Activated CD8-positive, alpha-beta memory T cell treated with anti-CD3 and anti-CD28 coated beads for 4 hours (primary cell): ENCODE measurements around the gene PRKN.

ENCODE experiments used
- DNase-seq, 2 donors: peaks; one replicate each; pipeline ENCODE4 v3.0.0-alpha.2; 2020; ENCODE audit warnings: low read depth in 2 of 2

The PRKN gene

DNA sequence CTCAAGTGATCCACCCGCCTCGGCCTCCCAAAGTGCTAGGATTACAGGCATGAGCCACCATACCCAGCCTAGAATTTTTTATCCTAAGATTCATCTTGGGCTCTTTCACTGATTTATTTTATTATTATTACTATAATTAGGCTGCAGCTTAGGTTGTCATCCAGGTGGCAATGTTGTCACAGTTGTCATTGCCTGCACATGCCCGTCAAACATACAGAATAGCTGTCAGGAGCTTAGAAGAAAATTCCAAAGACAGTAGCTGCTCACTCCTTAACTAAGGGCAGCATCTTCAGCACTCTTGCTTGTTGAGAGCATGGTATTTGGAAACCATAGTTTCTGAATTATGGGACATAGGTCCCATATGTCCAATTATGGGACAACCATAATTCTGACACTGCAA lies 1118.8 kb downstream of the PRKN start:
- DNase-seq, result no peak

- DNase-seq, result no peak
Observed at GRCh38 chr6:161607696-161608297, 1119.8 kb downstream of the PRKN start.

DNA sequence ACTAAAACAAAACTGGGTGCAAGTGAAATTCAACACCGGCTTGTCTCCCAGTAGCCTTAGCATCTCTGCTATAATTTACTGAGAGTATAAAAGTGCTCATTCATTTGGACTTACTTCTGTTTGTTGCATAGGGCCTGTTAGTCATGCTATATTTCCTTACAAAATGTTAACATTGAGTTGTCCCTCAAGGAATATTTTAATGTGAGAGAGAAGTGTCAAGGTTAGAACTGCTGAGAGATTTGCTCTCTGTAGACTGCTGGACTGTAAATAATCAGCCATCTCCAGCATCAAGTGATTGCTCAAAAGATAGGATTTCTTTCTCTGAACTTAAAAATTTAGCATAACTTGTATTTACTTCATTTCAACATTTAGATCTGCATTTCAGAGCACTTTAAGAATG lies 1125.2 kb downstream of the PRKN start:
- no peak for DNase-seq

DNA sequence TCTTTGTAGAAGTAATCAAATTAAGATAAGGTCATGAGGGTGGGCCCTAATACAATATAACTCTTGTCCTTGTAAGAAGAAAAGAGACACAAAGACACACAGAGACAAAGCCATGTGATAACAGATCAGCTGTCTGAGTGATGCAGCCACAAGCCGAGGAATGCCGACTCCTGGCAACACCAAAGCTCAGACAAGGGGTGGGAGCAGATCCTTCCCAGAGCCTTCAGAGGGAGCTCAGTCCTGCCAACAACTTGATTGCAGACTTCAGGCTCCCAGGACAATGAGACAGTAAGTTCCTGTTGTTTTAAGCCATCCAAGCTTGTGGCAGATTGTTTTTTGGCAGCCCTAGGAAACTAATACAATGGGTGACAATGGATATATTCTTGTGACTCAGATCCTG lies 1128.7 kb downstream of the PRKN start:
- no peak for DNase-seq

DNA sequence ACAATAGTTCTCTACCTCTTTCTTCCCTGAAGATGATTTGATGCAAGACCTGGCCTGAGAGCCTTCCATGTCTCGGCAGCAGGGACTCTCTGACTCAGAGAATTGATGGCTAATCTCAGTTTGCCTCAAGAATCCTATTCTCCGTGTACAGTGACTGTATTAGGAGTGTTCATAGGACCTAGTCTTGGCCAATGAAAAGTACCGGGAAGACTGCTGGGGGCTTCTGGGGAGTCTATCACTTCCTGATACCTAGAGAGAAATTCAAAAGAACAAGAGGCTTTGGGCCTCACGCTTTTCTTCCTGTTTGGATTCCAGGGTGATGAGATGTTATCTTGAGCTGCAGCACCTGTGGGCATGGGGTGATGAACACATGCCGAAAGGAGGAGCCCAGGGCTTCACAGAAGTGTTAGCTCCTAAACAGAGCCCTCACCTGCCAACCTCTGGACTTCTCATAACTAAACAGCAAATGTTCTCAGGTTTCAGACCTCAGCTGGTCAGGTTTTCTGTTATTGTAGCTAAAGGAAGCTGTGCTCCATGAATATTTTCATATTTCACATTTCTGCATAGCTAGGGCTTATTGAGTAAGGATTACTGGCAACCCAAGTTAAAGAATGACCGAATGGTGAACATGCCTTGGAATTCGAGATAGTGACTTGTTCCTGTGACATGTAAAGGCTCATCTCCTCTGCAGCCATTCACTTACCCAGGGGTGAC lies 1130.6 kb downstream of the PRKN start:
- DNase-seq, result no peak

DNA sequence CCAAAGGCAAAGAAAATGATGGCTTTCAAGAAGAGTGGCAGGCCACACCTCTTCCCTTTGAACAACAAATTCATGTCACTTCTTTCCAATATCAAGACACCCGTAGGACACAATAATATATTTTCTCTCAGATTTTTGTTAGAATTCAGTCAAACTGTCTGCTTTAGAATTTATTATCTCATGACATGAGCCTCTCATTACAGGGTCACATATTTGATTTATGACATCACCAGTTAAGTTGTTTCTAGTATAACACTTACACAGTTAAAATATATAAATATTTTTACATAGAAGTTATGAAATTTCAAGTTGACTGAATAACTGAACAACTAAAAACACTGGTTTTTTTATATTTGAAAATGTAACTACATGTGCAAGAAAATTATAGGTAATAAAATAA lies 1133.2 kb downstream of the PRKN start:
- DNase-seq, result no peak

- no peak for DNase-seq
Observed at GRCh38 chr6:161590961-161591627, 1136.5 kb downstream of the PRKN start.

GRCh38 chr6:161586887-161587286 lies 1140.7 kb downstream of the PRKN start:
- DNase-seq, result no peak

- no peak for DNase-seq
Observed at GRCh38 chr6:161584621-161585340, 1142.8 kb downstream of the PRKN start.

DNA sequence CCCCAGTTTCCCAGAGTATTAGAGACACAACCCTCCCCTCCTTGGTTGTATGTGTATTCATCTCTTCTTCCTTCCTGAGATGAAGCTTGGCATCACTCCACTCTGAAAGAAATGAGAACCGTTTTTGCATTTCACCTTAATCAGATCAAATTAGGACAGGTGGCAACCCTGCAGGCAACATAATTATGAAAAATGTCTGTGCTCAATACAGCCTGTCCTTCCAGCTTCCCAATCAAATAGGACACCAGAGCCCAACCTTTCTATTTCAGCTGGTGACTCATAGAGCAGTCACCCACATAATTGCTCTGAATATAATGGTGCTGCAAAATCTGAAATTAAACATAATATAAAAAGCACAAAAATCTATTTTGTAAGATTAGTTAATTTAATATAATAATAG lies 1143.5 kb downstream of the PRKN start:
- no peak for DNase-seq

DNA sequence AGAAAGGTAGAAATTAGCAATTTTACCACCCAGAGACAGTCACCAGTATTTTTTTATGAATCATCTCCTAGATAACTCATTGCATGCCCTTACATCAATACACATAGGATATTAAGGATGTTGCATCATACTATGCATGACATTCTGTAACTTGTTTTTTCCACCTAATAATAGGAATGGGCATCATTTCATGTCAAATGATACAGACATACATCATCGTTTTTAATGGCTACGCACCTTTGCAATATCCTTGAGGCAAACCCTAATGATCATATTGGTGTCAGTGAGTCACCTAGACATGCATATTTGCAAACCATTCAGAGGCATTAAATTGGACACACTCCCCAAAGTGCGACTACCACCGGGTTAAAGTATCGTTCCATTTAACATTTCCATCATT lies 1144.0 kb downstream of the PRKN start:
- no peak for DNase-seq

- no peak for DNase-seq
Observed at GRCh38 chr6:161578478-161578877, 1149.1 kb downstream of the PRKN start.

- DNase-seq, result no peak
Observed at GRCh38 chr6:161575523-161576254, 1151.9 kb downstream of the PRKN start.

DNA sequence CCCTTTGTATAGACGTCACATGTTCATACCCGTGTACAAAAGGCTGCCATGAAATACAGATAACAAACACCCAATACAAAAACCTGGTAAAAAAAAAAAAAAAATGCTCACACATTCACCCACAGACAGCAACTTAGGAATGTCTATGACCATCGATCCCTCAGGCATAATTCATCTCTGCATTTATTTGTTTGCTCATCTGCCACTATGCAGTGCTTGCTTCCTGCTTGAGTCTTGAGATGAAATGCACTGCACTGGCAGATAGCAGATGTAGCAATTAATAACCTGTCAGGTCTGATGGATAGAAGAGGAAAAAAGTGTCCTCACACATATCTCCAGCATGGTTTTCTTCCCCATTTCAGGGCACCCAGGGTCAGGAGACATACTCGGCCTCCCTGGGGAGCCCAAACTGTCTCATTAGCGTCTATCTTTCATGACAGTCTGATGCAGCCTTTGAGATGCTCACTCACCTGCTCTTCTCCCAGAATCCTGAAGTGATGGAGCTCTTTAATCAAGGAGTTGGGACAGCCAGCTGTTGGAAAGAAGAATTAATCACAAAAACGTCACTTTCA lies 1158.6 kb downstream of the PRKN start:
- DNase-seq, result no peak

- DNase-seq, result no peak
Observed at GRCh38 chr6:161564952-161565351, 1162.6 kb downstream of the PRKN start.

- DNase-seq, result no peak
Observed at GRCh38 chr6:161561908-161562307, 1165.7 kb downstream of the PRKN start.

DNA sequence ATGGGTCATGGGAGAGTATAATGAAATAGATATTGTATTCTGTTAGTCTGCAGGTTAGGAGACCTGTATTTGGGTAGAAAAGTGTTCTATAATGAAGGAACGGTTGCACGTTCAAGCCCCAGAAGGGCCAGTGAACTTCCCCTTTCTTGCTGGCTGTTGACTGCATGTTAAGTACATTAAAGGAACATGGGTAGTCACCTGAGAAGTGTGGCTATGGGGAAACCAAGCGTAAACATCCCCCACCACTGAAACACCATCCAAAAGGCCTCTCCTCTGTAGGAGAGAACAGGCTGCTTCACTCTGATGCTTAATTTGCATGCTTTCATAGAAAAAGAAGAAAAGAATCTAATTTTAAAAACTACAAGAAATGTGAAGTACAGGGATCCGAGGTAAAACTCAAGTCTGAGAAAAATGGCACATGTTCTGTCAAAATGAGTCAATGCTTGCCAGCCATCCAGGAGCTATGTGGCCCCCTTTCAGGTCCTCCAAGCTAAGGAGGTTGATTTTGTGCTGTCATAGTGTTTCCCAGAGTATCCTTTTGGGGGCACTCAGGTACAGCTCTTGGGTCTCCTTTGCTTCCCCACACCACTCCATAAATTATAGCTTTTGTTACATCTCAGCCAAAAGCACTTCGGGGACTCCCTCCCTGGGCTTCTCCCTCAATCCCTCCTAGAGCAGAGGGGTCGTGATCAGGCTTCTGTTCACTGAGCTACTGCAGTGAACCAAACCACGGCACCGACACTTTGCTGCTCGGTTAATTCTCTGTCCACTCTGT lies 1170.0 kb downstream of the PRKN start:
- DNase-seq, result no peak

- no peak for DNase-seq
Observed at GRCh38 chr6:161554883-161555282, 1172.7 kb downstream of the PRKN start.

GRCh38 chr6:161549977-161550655 lies 1177.5 kb downstream of the PRKN start:
- DNase-seq, result no peak

GRCh38 chr6:161548713-161549296 lies 1178.8 kb downstream of the PRKN start:
- no peak for DNase-seq
